Measurements from ENCODE around the gene CA9.

Gene CA9

GRCh38 chr9:35714579-35715252 lies 41.0 kb downstream of the CA9 start:
- no peak for DNase-seq

GRCh38 chr9:35716230-35716629 lies 42.5 kb downstream of the CA9 start:
- DNase-seq: no peak

GRCh38 chr9:35717132-35717870 lies 43.6 kb downstream of the CA9 start:
- DNase-seq: no peak

- peak in 1 of 51 donors; percentile 31 for DNase-seq
These were observed 45.2 kb downstream of the CA9 start for GRCh38 chr9:35718721-35719511.

GRCh38 chr9:35719546-35719945 lies 45.8 kb downstream of the CA9 start:
- DNase-seq: no peak

- no peak for DNase-seq
These were observed 49.7 kb downstream of the CA9 start for GRCh38 chr9:35723426-35723825.

GRCh38 chr9:35723908-35724307 lies 50.2 kb downstream of the CA9 start:
- DNase-seq: no peak

- DNase-seq: no peak
These were observed 51.6 kb downstream of the CA9 start for GRCh38 chr9:35725362-35725761.

GRCh38 chr9:35726931-35727330 lies 53.2 kb downstream of the CA9 start:
- DNase-seq: peak in 15 of 51 donors; percentile 2 to 54 (median 19)

- DNase-seq: no peak
These were observed 53.9 kb downstream of the CA9 start for GRCh38 chr9:35727676-35728040.

GRCh38 chr9:35728041-35728971 lies 54.6 kb downstream of the CA9 start:
- DNase-seq: peak in 25 of 51 donors; percentile 1 to 44 (median 17)

GRCh38 chr9:35729101-35729500 lies 55.4 kb downstream of the CA9 start:
- no peak for DNase-seq

GRCh38 chr9:35729700-35730485 lies 56.2 kb downstream of the CA9 start:
- DNase-seq: peak in 21 of 51 donors; percentile 5 to 32 (median 19)

GRCh38 chr9:35730486-35730854 lies 56.7 kb downstream of the CA9 start:
- no peak for DNase-seq
